Measurements from ENCODE around the gene KRTAP10-7.

The KRTAP10-7 gene

GRCh38 chr21:44614161-44614631 lies 13.8 kb downstream of the KRTAP10-7 start:
- H3K4me1 ChIP-seq (ENCODE audit: control insufficient read depth, insufficient read depth, low read length), result no peaks in the 10 kb centered on the region; the same call in 1 of the 2 replicates
- H3K36me3 ChIP-seq (ENCODE audit: control insufficient read depth, insufficient read depth, low read length), result no peaks in the 10 kb centered on the region
- H3K9ac ChIP-seq (ENCODE audit: low read depth, low read length), result no peak overlapping the region
- no peaks in the 10 kb centered on the region for H3K27me3 ChIP-seq (ENCODE audit: control insufficient read depth, insufficient read depth, low read length)
- peaks cover 12% of the 10 kb centered on the region; the same call in 1 of the 2 replicates for H3K9me3 ChIP-seq (ENCODE audit: control insufficient read depth, insufficient read depth, low read length)
- H3K4me3 ChIP-seq (ENCODE audit: low read depth, low read length), result no peak overlapping the region
- H3K27ac ChIP-seq (ENCODE audit: low read depth, low read length), result no peak overlapping the region

- H3K9ac ChIP-seq (ENCODE audit: low read depth, low read length), result no peak overlapping the region
- H3K36me3 ChIP-seq (ENCODE audit: control insufficient read depth, insufficient read depth, low read length), result no peaks in the 10 kb centered on the region
- no peaks in the 10 kb centered on the region; the same call in 1 of the 2 replicates for H3K4me1 ChIP-seq (ENCODE audit: control insufficient read depth, insufficient read depth, low read length)
- no peak overlapping the region for H3K27ac ChIP-seq (ENCODE audit: low read depth, low read length)
- H3K27me3 ChIP-seq (ENCODE audit: control insufficient read depth, insufficient read depth, low read length), result no peaks in the 10 kb centered on the region
- H3K4me3 ChIP-seq (ENCODE audit: low read depth, low read length), result no peak overlapping the region
- H3K9me3 ChIP-seq (ENCODE audit: control insufficient read depth, insufficient read depth, low read length), result peaks cover 13% of the 10 kb centered on the region
These were observed 14.6 kb downstream of the KRTAP10-7 start for GRCh38 chr21:44614961-44615391.

GRCh38 chr21:44615466-44615865 lies 15.1 kb downstream of the KRTAP10-7 start:
- H3K27me3 ChIP-seq (ENCODE audit: control insufficient read depth, insufficient read depth, low read length), result no peaks in the 10 kb centered on the region
- no peaks in the 10 kb centered on the region; the same call in 1 of the 2 replicates for H3K4me1 ChIP-seq (ENCODE audit: control insufficient read depth, insufficient read depth, low read length)
- no peak overlapping the region for H3K4me3 ChIP-seq (ENCODE audit: low read depth, low read length)
- no peak overlapping the region for H3K9ac ChIP-seq (ENCODE audit: low read depth, low read length)
- peaks cover 11% of the 10 kb centered on the region for H3K9me3 ChIP-seq (ENCODE audit: control insufficient read depth, insufficient read depth, low read length)
- no peaks in the 10 kb centered on the region for H3K36me3 ChIP-seq (ENCODE audit: control insufficient read depth, insufficient read depth, low read length)
- no peak overlapping the region for H3K27ac ChIP-seq (ENCODE audit: low read depth, low read length)

- Histone ChIP-seq H3K27ac (ENCODE audit: low read depth, low read length) (no peak overlapping the region), H3K9ac (ENCODE audit: low read depth, low read length) (no peak overlapping the region), H3K36me3 (ENCODE audit: control insufficient read depth, insufficient read depth, low read length) (no peaks in the 10 kb centered on the region), H3K4me1 (ENCODE audit: control insufficient read depth, insufficient read depth, low read length) (no peaks in the 10 kb centered on the region; the same call in 1 of the 2 replicates), H3K9me3 (ENCODE audit: control insufficient read depth, insufficient read depth, low read length) (peaks cover 11% of the 10 kb centered on the region), H3K4me3 (ENCODE audit: low read depth, low read length) (no peak overlapping the region), H3K27me3 (ENCODE audit: control insufficient read depth, insufficient read depth, low read length) (no peaks in the 10 kb centered on the region)
These were observed 15.7 kb downstream of the KRTAP10-7 start for GRCh38 chr21:44615911-44616590.

GRCh38 chr21:44616591-44616926 lies 16.2 kb downstream of the KRTAP10-7 start:
- H3K9ac ChIP-seq (ENCODE audit: low read depth, low read length), result no peak overlapping the region
- H3K27ac ChIP-seq (ENCODE audit: low read depth, low read length), result no peak overlapping the region
- no peak overlapping the region for H3K4me3 ChIP-seq (ENCODE audit: low read depth, low read length)
- H3K9me3 ChIP-seq (ENCODE audit: control insufficient read depth, insufficient read depth, low read length), result peaks cover 10% of the 10 kb centered on the region
- no peaks in the 10 kb centered on the region for H3K36me3 ChIP-seq (ENCODE audit: control insufficient read depth, insufficient read depth, low read length)
- H3K27me3 ChIP-seq (ENCODE audit: control insufficient read depth, insufficient read depth, low read length), result no peaks in the 10 kb centered on the region
- H3K4me1 ChIP-seq (ENCODE audit: control insufficient read depth, insufficient read depth, low read length), result no peaks in the 10 kb centered on the region; the same call in 1 of the 2 replicates

- Histone ChIP-seq H3K9me3 (ENCODE audit: control insufficient read depth, insufficient read depth, low read length) (peaks cover 6% of the 10 kb centered on the region), H3K27ac (ENCODE audit: low read depth, low read length) (no peak overlapping the region), H3K4me1 (ENCODE audit: control insufficient read depth, insufficient read depth, low read length) (no peaks in the 10 kb centered on the region; the same call in 1 of the 2 replicates), H3K4me3 (ENCODE audit: low read depth, low read length) (no peak overlapping the region), H3K27me3 (ENCODE audit: control insufficient read depth, insufficient read depth, low read length) (no peaks in the 10 kb centered on the region), H3K9ac (ENCODE audit: low read depth, low read length) (no peak overlapping the region), H3K36me3 (ENCODE audit: control insufficient read depth, insufficient read depth, low read length) (no peaks in the 10 kb centered on the region)
These were observed 16.7 kb downstream of the KRTAP10-7 start for GRCh38 chr21:44617071-44617501.

GRCh38 chr21:44618504-44618903 lies 18.1 kb downstream of the KRTAP10-7 start:
- no peaks in the 10 kb centered on the region for H3K27me3 ChIP-seq (ENCODE audit: control insufficient read depth, insufficient read depth, low read length)
- H3K9me3 ChIP-seq (ENCODE audit: control insufficient read depth, insufficient read depth, low read length), result peaks cover 18% of the 10 kb centered on the region
- H3K9ac ChIP-seq (ENCODE audit: low read depth, low read length), result no peak overlapping the region
- H3K4me3 ChIP-seq (ENCODE audit: low read depth, low read length), result no peak overlapping the region
- H3K36me3 ChIP-seq (ENCODE audit: control insufficient read depth, insufficient read depth, low read length), result no peaks in the 10 kb centered on the region
- H3K4me1 ChIP-seq (ENCODE audit: control insufficient read depth, insufficient read depth, low read length), result no peaks in the 10 kb centered on the region; the same call in 1 of the 2 replicates
- no peak overlapping the region for H3K27ac ChIP-seq (ENCODE audit: low read depth, low read length)

GRCh38 chr21:44618909-44619308 lies 18.5 kb downstream of the KRTAP10-7 start:
- Histone ChIP-seq H3K27ac (ENCODE audit: low read depth, low read length) (no peak overlapping the region), H3K9me3 (ENCODE audit: control insufficient read depth, insufficient read depth, low read length) (peaks cover 22% of the 10 kb centered on the region), H3K36me3 (ENCODE audit: control insufficient read depth, insufficient read depth, low read length) (no peaks in the 10 kb centered on the region), H3K4me1 (ENCODE audit: control insufficient read depth, insufficient read depth, low read length) (no peaks in the 10 kb centered on the region; the same call in 1 of the 2 replicates), H3K9ac (ENCODE audit: low read depth, low read length) (no peak overlapping the region), H3K27me3 (ENCODE audit: control insufficient read depth, insufficient read depth, low read length) (no peaks in the 10 kb centered on the region), H3K4me3 (ENCODE audit: low read depth, low read length) (no peak overlapping the region)

GRCh38 chr21:44619886-44620285 lies 19.5 kb downstream of the KRTAP10-7 start:
- H3K4me3 ChIP-seq (ENCODE audit: low read depth, low read length), result no peak overlapping the region
- H3K27me3 ChIP-seq (ENCODE audit: control insufficient read depth, insufficient read depth, low read length), result no peaks in the 10 kb centered on the region
- no peaks in the 10 kb centered on the region; the same call in 1 of the 2 replicates for H3K4me1 ChIP-seq (ENCODE audit: control insufficient read depth, insufficient read depth, low read length)
- no peak overlapping the region for H3K9ac ChIP-seq (ENCODE audit: low read depth, low read length)
- no peak overlapping the region for H3K27ac ChIP-seq (ENCODE audit: low read depth, low read length)
- peaks cover 31% of the 10 kb centered on the region for H3K9me3 ChIP-seq (ENCODE audit: control insufficient read depth, insufficient read depth, low read length)
- no peaks in the 10 kb centered on the region for H3K36me3 ChIP-seq (ENCODE audit: control insufficient read depth, insufficient read depth, low read length)

GRCh38 chr21:44623575-44623974 lies 23.2 kb downstream of the KRTAP10-7 start:
- no peak overlapping the region for H3K4me3 ChIP-seq (ENCODE audit: low read depth, low read length)
- no peak overlapping the region for H3K9ac ChIP-seq (ENCODE audit: low read depth, low read length)
- no peaks in the 10 kb centered on the region for H3K27me3 ChIP-seq (ENCODE audit: control insufficient read depth, insufficient read depth, low read length)
- peaks cover 31% of the 10 kb centered on the region for H3K9me3 ChIP-seq (ENCODE audit: control insufficient read depth, insufficient read depth, low read length)
- H3K27ac ChIP-seq (ENCODE audit: low read depth, low read length), result no peak overlapping the region
- no peaks in the 10 kb centered on the region for H3K36me3 ChIP-seq (ENCODE audit: control insufficient read depth, insufficient read depth, low read length)
- H3K4me1 ChIP-seq (ENCODE audit: control insufficient read depth, insufficient read depth, low read length), result no peaks in the 10 kb centered on the region

- H3K36me3 ChIP-seq (ENCODE audit: control insufficient read depth, insufficient read depth, low read length), result no peaks in the 10 kb centered on the region
- H3K9me3 ChIP-seq (ENCODE audit: control insufficient read depth, insufficient read depth, low read length), result peaks cover 25% of the 10 kb centered on the region
- H3K27me3 ChIP-seq (ENCODE audit: control insufficient read depth, insufficient read depth, low read length), result no peaks in the 10 kb centered on the region
- H3K4me1 ChIP-seq (ENCODE audit: control insufficient read depth, insufficient read depth, low read length), result no peaks in the 10 kb centered on the region
- no peak overlapping the region for H3K4me3 ChIP-seq (ENCODE audit: low read depth, low read length)
- no peak overlapping the region for H3K27ac ChIP-seq (ENCODE audit: low read depth, low read length)
- H3K9ac ChIP-seq (ENCODE audit: low read depth, low read length), result no peak overlapping the region
These were observed 25.4 kb downstream of the KRTAP10-7 start for GRCh38 chr21:44625756-44626155.

All from HUES48 (cell line).